Lower leg skin (tissue), 4 donors: ENCODE measurements around the gene SAE1. TPM values are rescaled to one million over a fixed set of nuclear protein-coding genes. Genes with fewer than 3 reads are reported as not detected.

ENCODE experiments used
- DNase-seq, 2 donors: peaks; one replicate each; pipeline ENCODE4 v3.0.0-alpha.2; 2019; ENCODE audit warnings: low spot score in 2 of 2
- H3K4me3 ChIP-seq: fragments of 200-600 bp; sonication (generic); 2 replicates; pipeline ENCODE4 v1.5.1; 2017; ENCODE audit warnings: mild to moderate bottlenecking, low read depth; ENCODE audit not compliant: poor library complexity, severe bottlenecking
- CTCF ChIP-seq, 3 donors: fragments of 450-650 bp; IDR thresholded peaks; one replicate each; pipeline ENCODE4 v1.5.1; 2016; ENCODE audit warnings: antibody characterized with exemption in 3 of 3, mild to moderate bottlenecking in 3 of 3, moderate library complexity in 2 of 3
- POLR2A ChIP-seq, 2 donors: fragments of 450-650 bp; IDR thresholded peaks; one replicate each; pipeline ENCODE4 v1.6.1; 2016 to 2017; ENCODE audit warnings: antibody characterized with exemption in 2 of 2, mild to moderate bottlenecking in 1 of 2, moderate library complexity in 1 of 2
- WGBS, 2 donors: methylation state at CpG; one replicate each; pipeline ENCODE4 v1.1.5; 2018; 5-methylcytosine and 5-hydroxymethylcytosine counted together
- intact Hi-C: fragments of 100-400 bp; cut with DNase I; formaldehyde crosslinking; loops from one replicate; pipeline ENCODE4 v1.15.0; 2023; ENCODE audit warnings: low total_unique reads
- microRNA counts, 2 donors: library from miRNA; unstranded; fragments of <30 nt; microRNA quantifications; one replicate each; lab custom pipeline; 2016
- microRNA-seq, 2 donors: library from miRNA; unstranded; fragments of <30 nt; microRNA quantifications; one replicate each; pipeline ENCODE4, GENCODE V29; 2016; ENCODE audit warnings: borderline replicate concordance in 2 of 2, borderline number of aligned reads in 1 of 2
- total RNA-seq, 4 donors: library from RNA; depleted of rRNA; stranded (reverse); fragments of >200 nt; gene quantifications; one replicate each; pipeline ENCODE4 v1.1.0, GENCODE V29; 2016

SAE1 gene
- total RNA-seq, 4 donors from 2014 or later: 38.8 to 56.1 (median 44.2) TPM

- intact Hi-C loops: no loop called here
- WGBS, 2 donors: 81 to 90% methylated on average over 9 of the region's 9 CpGs
- no peak overlapping the region for H3K4me3 ChIP-seq
Measured at GRCh38 chr19:47258434-47258833, 127.8 kb downstream of the SAE1 start.

DNA sequence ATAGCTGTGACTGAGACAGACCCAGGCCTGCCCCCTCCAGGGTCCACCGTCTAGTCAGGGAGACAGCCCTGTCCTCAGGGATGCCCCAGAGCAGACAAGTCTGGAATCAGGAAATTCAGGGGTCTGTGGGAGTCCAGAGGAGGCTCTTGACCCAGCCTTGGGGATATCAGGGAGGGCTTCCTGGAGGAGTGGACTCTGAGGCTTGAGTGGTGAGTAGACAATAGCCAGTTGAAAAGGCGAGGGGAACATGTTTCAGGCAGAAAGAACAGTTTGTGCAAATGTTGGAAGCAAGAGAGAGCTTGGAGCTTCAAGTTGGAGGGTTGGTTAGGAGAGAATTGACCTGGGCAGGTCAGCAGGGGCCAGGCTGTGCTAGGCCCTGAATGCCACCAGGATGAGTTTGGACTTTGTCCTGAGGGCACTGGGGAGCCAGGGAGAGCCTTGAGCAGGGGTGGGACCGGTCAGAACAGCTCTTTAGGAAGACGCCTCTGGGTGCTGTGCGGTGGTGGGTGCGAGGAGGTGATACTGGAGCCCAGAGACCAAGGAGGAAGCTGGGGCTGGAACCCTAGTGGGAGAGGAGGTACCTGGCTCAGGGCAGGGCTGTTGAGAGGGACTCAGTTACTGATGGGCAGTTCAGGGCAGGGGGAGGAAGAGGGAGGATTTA is 128.4 kb downstream of the SAE1 start:
- DNase-seq: no peak
- WGBS, 2 donors: 90 to 91% methylated on average over 6 of the region's 6 CpGs
- H3K4me3 ChIP-seq: no peak overlapping the region
- intact Hi-C loops: no loop called here
- TF ChIP-seq POLR2A (IDR thresholded peaks at IDR 0.05) (no peak), CTCF (IDR thresholded peaks at IDR 0.05) (no peak)

More at GRCh38 chr19:47258434-47258833, 127.8 kb downstream of the SAE1 start:
- TF ChIP-seq CTCF (IDR thresholded peaks at IDR 0.05): no peak
- TF ChIP-seq POLR2A (IDR thresholded peaks at IDR 0.05): no peak
- DNase-seq: no peak

MicroRNA genes within 50 kb of the gene (microRNA counts, 767-probe panel; counts per million panel counts)
- 0 to 358 counts per million in 2 donors for microRNA hsa-miR-3190-5p (lab: Ali Mortazavi, UCI)

Small RNA genes lying within 50 kb of the gene (microRNA-seq; reads per million reads assigned to microRNA genes)
- gene MIR3190: 0 reads per million in 2 donors
- gene MIR3191: 0 reads per million in 2 donors

Other genes with a start within 250 kb of the SAE1 start
- 10 to 100 TPM in 3 of 4 donors, 1 to 10 TPM in 1; 5.7 to 24.3 (median 12.6) TPM for gene NPAS1, start 111.0 kb upstream of the SAE1 start, total RNA-seq
- 10 to 100 TPM; 54.1 to 64.8 (median 56.0) TPM for gene TMEM160, start 82.2 kb upstream of the SAE1 start, total RNA-seq
- gene ZC3H4, start 17.1 kb upstream of the SAE1 start, total RNA-seq: 10 to 100 TPM; 21.8 to 29.5 (median 27.6) TPM
- 10 to 100 TPM; 11.2 to 33.0 (median 14.4) TPM for gene BBC3, start 100.4 kb downstream of the SAE1 start, total RNA-seq
- gene CCDC9, start 125.7 kb downstream of the SAE1 start, total RNA-seq: 10 to 100 TPM; 26.4 to 46.6 (median 33.7) TPM
- gene INAFM1, start 144.1 kb downstream of the SAE1 start, total RNA-seq: 10 to 100 TPM in 1 of 4 donors, 1 to 10 TPM in 3; 6.0 to 13.6 (median 8.2) TPM
- 1 to 10 TPM; 1.1 to 3.7 (median 2.0) TPM for gene C5AR1, start 179.0 kb downstream of the SAE1 start, total RNA-seq
- 1 to 10 TPM in 3 of 4 donors, under 1 TPM in 1; 0.91 to 3.5 (median 1.7) TPM for gene C5AR2, start 201.3 kb downstream of the SAE1 start, total RNA-seq
- gene DHX34, start 218.5 kb downstream of the SAE1 start, total RNA-seq: 10 to 100 TPM; 11.1 to 28.7 (median 18.9) TPM